ENCODE measurements around the gene C16orf78. TPM values are rescaled to one million over a fixed set of nuclear protein-coding genes. Genes with fewer than 3 reads are reported as not detected.

Gene C16orf78
- total RNA-seq, 1 donor from 2014 or later, result not detected

DNA sequence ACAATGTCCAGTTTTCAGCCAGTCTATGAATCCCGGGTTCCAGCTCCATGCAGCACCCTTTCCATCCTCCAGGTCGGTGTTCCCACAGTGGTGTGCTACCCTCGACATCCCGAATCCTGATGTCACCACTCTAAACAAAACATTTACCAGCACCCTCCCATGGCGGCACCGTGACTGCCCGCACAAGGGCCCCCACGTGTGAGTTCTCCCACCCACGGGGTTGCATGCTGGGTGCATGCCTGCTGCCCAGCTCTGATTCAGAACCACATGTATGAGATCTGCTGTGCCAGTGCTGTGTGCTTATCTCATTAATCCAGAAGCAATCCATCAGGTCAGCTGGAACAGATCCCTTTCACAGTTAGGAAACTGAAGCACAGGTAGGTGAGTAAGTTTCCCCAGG is 57.4 kb downstream of the C16orf78 start:
- TF ChIP-seq, protein P1, sequence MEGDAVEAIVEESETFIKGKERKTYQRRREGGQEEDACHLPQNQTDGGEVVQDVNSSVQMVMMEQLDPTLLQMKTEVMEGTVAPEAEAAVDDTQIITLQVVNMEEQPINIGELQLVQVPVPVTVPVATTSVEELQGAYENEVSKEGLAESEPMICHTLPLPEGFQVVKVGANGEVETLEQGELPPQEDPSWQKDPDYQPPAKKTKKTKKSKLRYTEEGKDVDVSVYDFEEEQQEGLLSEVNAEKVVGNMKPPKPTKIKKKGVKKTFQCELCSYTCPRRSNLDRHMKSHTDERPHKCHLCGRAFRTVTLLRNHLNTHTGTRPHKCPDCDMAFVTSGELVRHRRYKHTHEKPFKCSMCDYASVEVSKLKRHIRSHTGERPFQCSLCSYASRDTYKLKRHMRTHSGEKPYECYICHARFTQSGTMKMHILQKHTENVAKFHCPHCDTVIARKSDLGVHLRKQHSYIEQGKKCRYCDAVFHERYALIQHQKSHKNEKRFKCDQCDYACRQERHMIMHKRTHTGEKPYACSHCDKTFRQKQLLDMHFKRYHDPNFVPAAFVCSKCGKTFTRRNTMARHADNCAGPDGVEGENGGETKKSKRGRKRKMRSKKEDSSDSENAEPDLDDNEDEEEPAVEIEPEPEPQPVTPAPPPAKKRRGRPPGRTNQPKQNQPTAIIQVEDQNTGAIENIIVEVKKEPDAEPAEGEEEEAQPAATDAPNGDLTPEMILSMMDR (IDR thresholded peaks at IDR 0.05), result no peak
- no peak overlapping the region for H3K4me3 Mint-ChIP-seq (ENCODE audit: unreplicated experiment)
- H3K27me3 Mint-ChIP-seq (ENCODE audit: low read depth), result peaks cover 29% of the 10 kb centered on the region
- H3K4me1 Mint-ChIP-seq (ENCODE audit: low read depth), result no peaks in the 10 kb centered on the region
- DNase-seq (ENCODE audit: low spot score), result no peak
- H3K27ac Mint-ChIP-seq (ENCODE audit: unreplicated experiment), result no peak overlapping the region
- H3K9me3 Mint-ChIP-seq (ENCODE audit: low read depth), result peaks cover 13% of the 10 kb centered on the region
- H3K36me3 Mint-ChIP-seq (ENCODE audit: low read depth), result no peaks in the 10 kb centered on the region

DNA sequence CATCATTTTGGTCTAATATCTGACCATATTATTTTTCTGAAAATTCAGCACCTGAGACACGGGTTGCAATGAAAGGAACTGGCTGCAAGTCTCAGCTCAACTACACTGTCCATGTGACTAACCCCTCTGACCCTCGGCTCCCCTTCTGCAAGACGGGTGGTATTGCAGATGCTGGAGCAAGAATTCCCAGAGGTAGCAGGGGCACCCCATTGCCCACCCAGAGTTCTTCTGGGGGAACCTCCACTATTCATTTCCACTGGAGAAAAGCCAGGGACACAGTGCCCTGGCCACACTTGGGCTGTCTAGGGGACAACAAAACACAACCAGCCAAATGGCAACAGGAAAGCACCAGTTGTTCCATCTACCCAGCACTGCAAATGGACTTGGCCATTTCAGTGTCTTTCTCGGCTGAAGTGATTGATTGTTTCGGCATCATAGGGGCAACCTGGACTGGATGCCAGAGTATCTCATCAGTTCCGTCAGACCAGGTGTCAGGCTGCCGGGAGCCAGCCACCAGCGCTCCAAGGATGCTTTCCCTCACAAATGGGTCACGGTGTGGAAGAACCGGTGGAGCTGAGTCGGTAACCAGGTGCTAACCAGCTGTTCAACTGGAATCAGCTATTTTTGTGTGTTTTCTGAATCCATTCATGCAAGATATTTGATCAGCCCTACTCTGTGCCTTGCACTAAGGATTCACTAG is 58.1 kb downstream of the C16orf78 start:
- Mint-ChIP-seq H3K36me3 (ENCODE audit: low read depth) (no peaks in the 10 kb centered on the region), H3K27ac (ENCODE audit: unreplicated experiment) (no peak overlapping the region), H3K4me1 (ENCODE audit: low read depth) (no peaks in the 10 kb centered on the region), H3K4me3 (ENCODE audit: unreplicated experiment) (no peak overlapping the region), H3K27me3 (ENCODE audit: low read depth) (peaks cover 33% of the 10 kb centered on the region), H3K9me3 (ENCODE audit: low read depth) (peaks cover 13% of the 10 kb centered on the region)
- TF ChIP-seq, protein P1 (IDR thresholded peaks at IDR 0.05), result no peak
- DNase-seq (ENCODE audit: low spot score), result no peak

DNA sequence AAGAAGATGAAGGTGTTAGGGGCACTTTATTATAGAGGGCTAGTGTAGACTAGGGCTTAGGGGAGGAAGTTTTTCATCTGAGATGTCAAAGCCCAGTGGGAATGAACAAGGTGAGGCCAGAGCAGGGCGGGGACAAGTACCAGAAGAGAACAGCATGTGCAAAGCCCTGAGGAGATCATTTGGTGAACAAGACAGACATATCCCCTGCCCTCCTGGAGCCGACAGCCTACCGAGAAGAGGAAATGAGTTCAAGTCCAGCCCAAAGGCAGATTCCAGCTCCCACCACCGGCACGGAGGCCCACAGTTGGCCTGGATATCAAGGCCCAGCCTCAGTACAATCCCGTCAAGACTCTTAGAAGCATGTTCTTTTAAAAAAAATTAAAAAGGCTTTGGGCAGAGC is 61.1 kb downstream of the C16orf78 start:
- Mint-ChIP-seq H3K36me3 (ENCODE audit: low read depth) (no peaks in the 10 kb centered on the region), H3K9me3 (ENCODE audit: low read depth) (no peaks in the 10 kb centered on the region), H3K27me3 (ENCODE audit: low read depth) (peaks cover 41% of the 10 kb centered on the region), H3K27ac (ENCODE audit: unreplicated experiment) (no peak overlapping the region), H3K4me1 (ENCODE audit: low read depth) (no peaks in the 10 kb centered on the region), H3K4me3 (ENCODE audit: unreplicated experiment) (no peak overlapping the region)
- TF ChIP-seq, protein P1 (IDR thresholded peaks at IDR 0.05), result no peak
- DNase-seq (ENCODE audit: low spot score), result no peak

DNA sequence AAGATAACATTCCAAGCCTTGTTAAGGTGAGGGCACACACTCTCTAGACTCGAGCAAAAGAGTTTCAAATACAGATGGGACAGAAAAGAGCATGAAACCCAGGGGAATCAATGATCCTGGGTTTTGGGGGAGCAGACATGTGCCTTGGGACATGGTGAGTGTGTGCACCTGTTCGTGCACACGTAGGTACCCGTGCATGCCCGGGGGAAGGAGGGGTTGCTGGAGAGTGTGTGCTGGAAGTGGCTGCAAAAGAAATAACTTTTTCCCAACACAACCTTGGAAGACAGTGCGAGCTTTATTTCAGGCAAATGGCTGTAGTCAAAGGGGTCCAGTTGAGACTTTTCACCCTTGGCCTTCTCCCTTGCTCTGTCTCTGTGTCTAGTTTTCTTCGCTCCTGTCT is 62.6 kb downstream of the C16orf78 start:
- TF ChIP-seq, protein P1 (IDR thresholded peaks at IDR 0.05), result no peak
- H3K27me3 Mint-ChIP-seq (ENCODE audit: low read depth), result peaks cover 47% of the 10 kb centered on the region
- H3K27ac Mint-ChIP-seq (ENCODE audit: unreplicated experiment), result no peak overlapping the region
- H3K9me3 Mint-ChIP-seq (ENCODE audit: low read depth), result no peaks in the 10 kb centered on the region
- no peaks in the 10 kb centered on the region for H3K36me3 Mint-ChIP-seq (ENCODE audit: low read depth)
- no peak overlapping the region for H3K4me3 Mint-ChIP-seq (ENCODE audit: unreplicated experiment)
- peaks cover under 1% of the 10 kb centered on the region for H3K4me1 Mint-ChIP-seq (ENCODE audit: low read depth)
- DNase-seq (ENCODE audit: low spot score), result no peak

DNA sequence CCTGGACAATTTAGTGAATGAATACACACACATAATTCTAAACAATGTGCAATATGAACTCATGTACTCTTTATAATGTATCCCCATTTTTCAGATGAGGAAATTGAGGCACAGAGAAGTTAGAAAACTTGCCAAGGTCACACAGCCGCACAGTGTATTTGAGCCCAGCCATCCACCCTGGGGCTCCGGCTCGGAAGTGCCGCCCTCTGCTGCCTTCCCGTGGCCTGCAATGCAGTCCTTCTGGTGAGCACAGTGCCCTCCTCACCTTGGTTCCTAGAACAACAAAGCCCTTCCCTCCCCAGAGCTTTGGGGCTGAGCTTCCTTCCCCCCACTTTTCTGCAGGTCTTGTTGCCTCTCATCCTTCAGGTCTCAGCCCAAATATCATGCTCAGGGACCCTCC is 63.7 kb downstream of the C16orf78 start:
- Mint-ChIP-seq H3K4me3 (ENCODE audit: unreplicated experiment) (no peak overlapping the region), H3K27me3 (ENCODE audit: low read depth) (peaks cover 49% of the 10 kb centered on the region)

More for the DNA sequence above, 63.7 kb downstream of the C16orf78 start:
- no peaks in the 10 kb centered on the region for H3K36me3 Mint-ChIP-seq (ENCODE audit: low read depth)
- H3K27ac Mint-ChIP-seq (ENCODE audit: unreplicated experiment), result no peak overlapping the region
- no peaks in the 10 kb centered on the region for H3K9me3 Mint-ChIP-seq (ENCODE audit: low read depth)
- peaks cover 3% of the 10 kb centered on the region for H3K4me1 Mint-ChIP-seq (ENCODE audit: low read depth)
- TF ChIP-seq, protein P1 (IDR thresholded peaks at IDR 0.05), result no peak
- no peak for DNase-seq (ENCODE audit: low spot score)

Data from chondrocyte (in vitro differentiated cells).